Aorta (tissue), 5 donors: ENCODE measurements around the gene C1orf21. TPM values are rescaled to one million over a fixed set of nuclear protein-coding genes. Genes with fewer than 3 reads are reported as not detected.

ENCODE experiments used
- ATAC-seq: fragments of 200-7000 bp; cut with Tn5 transposase; one replicate; pipeline ENCODE4 v1.9.1; 2022; ENCODE audit warnings: moderate library complexity; ENCODE audit not compliant: low FRiP score
- DNase-seq, 2 donors: peaks; one replicate each; pipeline ENCODE4 v3.0.0-alpha.2; 2020
- H3K27ac ChIP-seq, 2 donors: one replicate each; pipeline ENCODE4 v1.5.1; 2013; ENCODE audit warnings: low read length in 2 of 2, mild to moderate bottlenecking in 2 of 2, moderate library complexity in 2 of 2, control low read depth in 1 of 2, inconsistent platforms in 1 of 2, low read depth in 1 of 2
- H3K27me3 ChIP-seq, 2 donors: one replicate each; pipeline ENCODE4 v1.6.1; 2013; ENCODE audit warnings: control low read depth in 1 of 2, low read length in 1 of 2, mild to moderate bottlenecking in 1 of 2, moderate library complexity in 1 of 2; ENCODE audit not compliant: insufficient read depth in 2 of 2, control insufficient read depth in 1 of 2
- H3K36me3 ChIP-seq, 2 donors: one replicate each; pipeline ENCODE4 v1.6.1; 2013; ENCODE audit warnings: control low read depth in 1 of 2, low read length in 1 of 2, mild to moderate bottlenecking in 1 of 2; ENCODE audit not compliant: insufficient read depth in 2 of 2, control insufficient read depth in 1 of 2
- H3K4me1 ChIP-seq, 2 donors: one replicate each; pipeline ENCODE4 v1.6.1; 2013; ENCODE audit warnings: low read length in 2 of 2, control low read depth in 1 of 2, mild to moderate bottlenecking in 1 of 2, moderate library complexity in 1 of 2; ENCODE audit not compliant: insufficient read depth in 2 of 2, control insufficient read depth in 1 of 2
- H3K4me3 ChIP-seq, 2 donors: one replicate each; pipeline ENCODE4 v1.5.1; 2013; ENCODE audit warnings: low read length in 2 of 2, control low read depth in 1 of 2, mild to moderate bottlenecking in 1 of 2
- H3K9me3 ChIP-seq: one replicate; pipeline ENCODE4 v1.6.1; 2013; ENCODE audit warnings: mild to moderate bottlenecking, low read length; ENCODE audit not compliant: control insufficient read depth
- WGBS, 2 donors: extraction: QIAGEN DNeasy Blood & Tissue Kit; methylation state at CpG; one replicate each; pipeline ENCODE4 v1.1.7; 2013; 5-methylcytosine and 5-hydroxymethylcytosine counted together
- intact Hi-C, 2 donors: fragments of 100-400 bp; cut with DNase I; formaldehyde crosslinking; loops; one replicate each; pipeline versions ENCODE4 v1.14.2 to v1.15.0; 2022
- polyA plus RNA-seq, 2 donors: library from polyadenylated mRNA; stranded (reverse); fragments of 200-250 nt; gene quantifications; one replicate each; pipeline ENCODE4 v1.2.3, GENCODE V29; 2013
- total RNA-seq, 2 donors: library from RNA; stranded (reverse); fragmentation: NEBNext Ultra II Directional; extraction: Animal tissue kit (Norgen Biotek cat#: 25700); gene quantifications; one replicate each; pipeline ENCODE4 v1.2.1, GENCODE V29; 2021
- donor health status: healthy with polysubstance abuse.
- donor health status: Bipolar disorder and iron deficiency.
- donor health status: DM: no; HTN: no; CAD: no.
- donor health status: DM: no; HTN: no; CAD: no.
- donor health status: DM: yes; HTN: yes; CAD: no.

Gene C1orf21
- total and polyA plus RNA-seq, 4 donors: 7.6 to 65.7 (median 42.9) TPM

- no peaks in the 10 kb centered on the region for H3K36me3 ChIP-seq
- ATAC-seq (no peak), DNase-seq (no peak)
- peaks cover 0 to 1% of the 10 kb centered on the region in 2 donors for H3K4me1 ChIP-seq
- no peak overlapping the region for H3K4me3 ChIP-seq
- intact Hi-C loops: no loop called here
- no peaks in the 10 kb centered on the region for H3K9me3 ChIP-seq
- H3K27me3 ChIP-seq: no peaks in the 10 kb centered on the region
- WGBS, 2 donors: 97 to 100% methylated on average over 1 of the region's 1 CpG
- H3K27ac ChIP-seq: no peak overlapping the region
Measured at GRCh38 chr1:184469396-184469795, 82.6 kb downstream of the C1orf21 start.

- WGBS, 2 donors: 37 to 46% methylated on average over 5 of the region's 5 CpGs
- intact Hi-C loops: no loop called here
- no peaks in the 10 kb centered on the region for H3K36me3 ChIP-seq
- H3K27me3 ChIP-seq: no peaks in the 10 kb centered on the region
- no peak for DNase-seq
- H3K27ac ChIP-seq: no peak overlapping the region
- ATAC-seq: no peak
- H3K4me3 ChIP-seq: no peak overlapping the region
- H3K4me1 ChIP-seq: no peaks in the 10 kb centered on the region
- H3K9me3 ChIP-seq: peaks cover 2% of the 10 kb centered on the region
Measured at GRCh38 chr1:184471686-184472085, 84.9 kb downstream of the C1orf21 start.

- ATAC-seq: no peak
- H3K27ac ChIP-seq: no peak overlapping the region
- WGBS, 2 donors: 0 to 4% methylated on average over 2 of the region's 2 CpGs
Measured at GRCh38 chr1:184472136-184472535, 85.3 kb downstream of the C1orf21 start.

DNA sequence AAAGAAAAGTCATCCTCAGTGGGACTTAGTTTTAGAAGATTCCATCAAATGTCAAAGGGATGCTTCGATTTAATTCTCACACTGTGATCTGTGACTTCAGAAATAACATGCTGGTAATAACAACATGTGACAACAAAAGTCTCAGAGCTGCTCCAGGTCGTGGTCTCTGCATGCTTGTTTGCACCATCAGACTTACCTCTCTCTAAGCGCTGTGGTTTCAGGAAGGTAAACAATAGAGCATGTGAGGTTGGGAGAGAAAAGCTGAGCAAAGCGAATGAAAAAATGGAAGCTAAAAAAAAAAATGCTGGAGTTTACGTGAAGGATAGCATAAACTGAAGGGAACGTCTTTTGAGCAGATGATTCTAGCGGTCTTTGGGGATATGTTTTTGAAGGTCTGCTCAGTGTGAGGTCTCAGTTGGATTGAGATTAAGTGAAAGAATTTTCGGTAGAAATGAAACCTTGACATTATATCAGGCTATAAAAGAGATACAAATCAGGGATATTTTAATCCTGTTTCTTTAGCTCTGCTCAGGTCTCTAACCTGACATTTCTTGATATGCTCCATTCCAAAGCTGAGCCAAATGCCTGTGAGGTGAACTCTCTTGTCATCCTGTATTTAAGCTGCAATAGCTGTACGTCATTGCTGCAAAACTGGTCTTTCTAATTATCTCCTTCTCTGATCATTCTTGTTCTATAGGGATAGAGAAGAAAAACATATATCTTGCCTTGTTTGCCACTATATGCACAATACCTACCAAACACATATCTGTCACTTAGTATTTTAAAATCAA lies 86.5 kb downstream of the C1orf21 start:
- Histone ChIP-seq H3K27ac (no peak overlapping the region), H3K36me3 (peaks cover 0 to 1% of the 10 kb centered on the region in 2 donors), H3K4me3 (no peak overlapping the region), H3K27me3 (no peaks in the 10 kb centered on the region), H3K9me3 (peaks cover 2% of the 10 kb centered on the region), H3K4me1 (no peaks in the 10 kb centered on the region)
- intact Hi-C loops: no loop called here
- ATAC-seq (no peak), DNase-seq (no peak)
- 92 to 94% methylated on average over 9 of the region's 9 CpGs for WGBS, 2 donors

More at GRCh38 chr1:184472136-184472535, 85.3 kb downstream of the C1orf21 start:
- DNase-seq: no peak
- intact Hi-C loops: no loop called here
- Histone ChIP-seq H3K27me3 (no peaks in the 10 kb centered on the region), H3K4me1 (no peaks in the 10 kb centered on the region), H3K9me3 (peaks cover 2% of the 10 kb centered on the region), H3K4me3 (no peak overlapping the region), H3K36me3 (peaks cover 0 to 1% of the 10 kb centered on the region in 2 donors)

GRCh38 chr1:184476187-184476586 lies 89.4 kb downstream of the C1orf21 start:
- peaks cover 2% of the 10 kb centered on the region for H3K9me3 ChIP-seq
- no peaks in the 10 kb centered on the region for H3K27me3 ChIP-seq

DNA sequence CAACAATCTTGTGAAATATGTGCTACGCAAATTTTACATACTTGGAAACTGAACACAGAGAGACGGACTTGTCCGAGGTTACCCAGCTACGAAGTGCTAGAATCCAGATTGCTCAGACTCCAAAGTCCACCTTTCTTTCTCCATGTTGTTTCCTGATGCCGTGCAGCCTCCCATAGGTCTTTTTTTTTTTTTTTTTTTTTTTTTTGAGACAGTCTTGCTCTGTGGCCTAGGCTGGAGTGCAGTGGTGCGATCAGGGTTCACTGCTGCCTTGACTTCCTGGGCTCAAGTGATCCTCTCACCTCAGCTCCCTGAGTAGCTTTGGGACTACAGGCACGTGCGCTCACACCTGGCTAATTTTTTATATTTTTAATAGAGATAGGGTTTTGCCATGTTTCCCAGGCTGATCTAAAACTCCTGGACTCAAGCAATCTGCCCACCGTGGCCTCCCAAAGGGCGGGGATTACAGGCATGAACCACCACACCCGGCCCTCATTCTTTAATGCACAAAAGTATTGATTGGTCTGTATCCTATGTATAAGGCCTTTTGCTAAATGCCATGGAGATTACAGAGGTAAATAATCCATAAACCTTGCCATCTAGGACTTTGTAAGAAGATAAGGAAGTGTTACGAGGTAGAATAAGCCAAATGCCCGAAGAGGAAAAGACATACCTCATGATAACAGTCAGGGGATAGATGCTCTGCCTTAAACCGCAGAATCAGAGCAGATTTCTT lies 92.8 kb downstream of the C1orf21 start:
- no peak for DNase-seq
- H3K4me1 ChIP-seq: no peaks in the 10 kb centered on the region
- H3K4me3 ChIP-seq: no peak overlapping the region
- H3K36me3 ChIP-seq: peaks cover 0 to 1% of the 10 kb centered on the region in 2 donors
- no peak for ATAC-seq
- WGBS, 2 donors: 95 to 97% methylated on average over 14 of the region's 14 CpGs
- H3K27me3 ChIP-seq: no peaks in the 10 kb centered on the region
- H3K9me3 ChIP-seq: peaks cover 1% of the 10 kb centered on the region
- intact Hi-C loops: loop anchor here in 1 of 2 donors (10.0 kb wide), 1 partner anchor 95 kb away; the partner anchor contains the start of gene C1orf21
- H3K27ac ChIP-seq: no peak overlapping the region

More at GRCh38 chr1:184476187-184476586, 89.4 kb downstream of the C1orf21 start:
- 96 to 100% methylated on average over 2 of the region's 2 CpGs for WGBS, 2 donors
- peaks cover 0 to 1% of the 10 kb centered on the region in 2 donors for H3K36me3 ChIP-seq
- no peak for DNase-seq
- H3K4me3 ChIP-seq: no peak overlapping the region
- no peaks in the 10 kb centered on the region for H3K4me1 ChIP-seq
- no peak for ATAC-seq
- no peak overlapping the region for H3K27ac ChIP-seq
- intact Hi-C loops: no loop called here

DNA sequence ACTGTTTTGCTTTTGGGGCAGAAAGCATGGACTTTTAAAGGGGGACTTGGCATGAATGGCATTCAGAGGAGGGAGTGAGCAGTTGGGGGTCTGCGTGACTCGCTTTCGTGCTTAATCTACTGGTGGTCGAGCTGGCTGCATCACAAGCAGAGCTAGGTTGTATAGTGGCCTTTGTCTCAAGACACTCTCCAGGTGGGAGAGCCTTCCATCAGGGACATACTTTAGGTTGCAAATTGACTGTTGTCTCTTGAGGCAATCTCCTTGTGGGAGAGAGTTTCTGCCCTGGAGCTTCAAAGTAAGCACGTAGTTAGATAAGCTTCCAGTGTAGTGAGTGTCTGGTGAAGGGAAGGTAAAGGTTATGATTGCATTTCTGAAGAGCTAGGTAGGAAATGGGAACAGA lies 93.9 kb downstream of the C1orf21 start:
- intact Hi-C loops: loop anchor here in 1 of 2 donors (10.0 kb wide), 1 partner anchor 96 kb away; the partner anchor contains the start of gene C1orf21
- 90 to 97% methylated on average over 5 of the region's 5 CpGs for WGBS, 2 donors

GRCh38 chr1:184482136-184482535 lies 95.3 kb downstream of the C1orf21 start:
- Histone ChIP-seq H3K4me3 (no peak overlapping the region), H3K27ac (peak overlapping the region in 1 of 2 donors; percentile 25), H3K9me3 (no peaks in the 10 kb centered on the region), H3K36me3 (no peaks in the 10 kb centered on the region), H3K4me1 (peaks cover 0 to 11% of the 10 kb centered on the region in 2 donors), H3K27me3 (no peaks in the 10 kb centered on the region)
- DNase-seq: peak in 1 of 2 donors; percentile 58
- ATAC-seq: peak; percentile 83
- 15 to 22% methylated on average over 5 of the region's 5 CpGs for WGBS, 2 donors
- intact Hi-C loops: loop anchor here in 1 of 2 donors (10.0 kb wide), 1 partner anchor 97 kb away; the partner anchor contains the start of gene C1orf21

More for the DNA sequence above, 93.9 kb downstream of the C1orf21 start:
- Histone ChIP-seq H3K36me3 (peaks cover 0 to 1% of the 10 kb centered on the region in 2 donors), H3K9me3 (no peaks in the 10 kb centered on the region), H3K4me1 (no peaks in the 10 kb centered on the region), H3K27me3 (no peaks in the 10 kb centered on the region), H3K27ac (no peak overlapping the region), H3K4me3 (no peak overlapping the region)
- no peak for ATAC-seq
- no peak for DNase-seq
